Islet precursor cell (in vitro differentiated cells): Measurements from ENCODE around the gene LRRC49.
"Not testable (repeated sequence)": the region's sequence is repeated elsewhere in the genome, so short reads cannot be mapped to it uniquely, and the experiment has no call there.

Source experiments
- DNase-seq: peaks from one replicate; pipeline ENCODE4 v3.0.0-alpha.2; 2018

Gene LRRC49

GRCh38 chr15:70926914-70927313, 34.3 kb downstream of the LRRC49 start:
- DNase-seq = not testable (repeated sequence)

- DNase-seq = no peak
Measured at GRCh38 chr15:70931821-70932220, 39.2 kb downstream of the LRRC49 start.

GRCh38 chr15:70932397-70932796, 39.8 kb downstream of the LRRC49 start:
- no peak for DNase-seq

- DNase-seq = no peak
Measured at GRCh38 chr15:70933411-70933810, 40.8 kb downstream of the LRRC49 start.

GRCh38 chr15:70935631-70936030, 43.0 kb downstream of the LRRC49 start:
- no peak for DNase-seq

- DNase-seq = no peak
Measured at GRCh38 chr15:70936326-70936725, 43.7 kb downstream of the LRRC49 start.

GRCh38 chr15:70943285-70943684, 50.7 kb downstream of the LRRC49 start:
- not testable (repeated sequence) for DNase-seq

GRCh38 chr15:70947351-70948335, 55.0 kb downstream of the LRRC49 start:
- no peak for DNase-seq

- no peak for DNase-seq
Measured at GRCh38 chr15:70950953-70951352, 58.3 kb downstream of the LRRC49 start.

GRCh38 chr15:70954171-70954570, 61.5 kb downstream of the LRRC49 start:
- DNase-seq = no peak

- DNase-seq = no peak
Measured at GRCh38 chr15:70954733-70955132, 62.1 kb downstream of the LRRC49 start.

GRCh38 chr15:70955151-70955550, 62.5 kb downstream of the LRRC49 start:
- no peak for DNase-seq

GRCh38 chr15:70956201-70956995, 63.8 kb downstream of the LRRC49 start:
- DNase-seq = no peak

GRCh38 chr15:70962084-70962483, 69.5 kb downstream of the LRRC49 start:
- no peak for DNase-seq

- no peak for DNase-seq
Measured at GRCh38 chr15:70963199-70963598, 70.6 kb downstream of the LRRC49 start.

- DNase-seq = no peak
Measured at GRCh38 chr15:70964058-70964457, 71.4 kb downstream of the LRRC49 start.

GRCh38 chr15:70964686-70965085, 72.1 kb downstream of the LRRC49 start:
- DNase-seq = no peak

GRCh38 chr15:70967646-70968045, 75.0 kb downstream of the LRRC49 start:
- DNase-seq = no peak

GRCh38 chr15:70974004-70974832, 81.6 kb downstream of the LRRC49 start:
- no peak for DNase-seq

GRCh38 chr15:70976851-70977250, 84.2 kb downstream of the LRRC49 start:
- DNase-seq = no peak

GRCh38 chr15:70995383-70995970, 102.9 kb downstream of the LRRC49 start:
- DNase-seq = no peak

GRCh38 chr15:70998319-70998718, 105.7 kb downstream of the LRRC49 start:
- no peak for DNase-seq
